ENCODE data around the gene SLN. TPM values are rescaled to one million over a fixed set of nuclear protein-coding genes. Genes with fewer than 3 reads are reported as not detected.

The SLN gene
- total and polyA plus RNA-seq, 9 of the 15 experiments (the other 6 are each of a cell fraction or from before 2014, with no cell fraction given), result not detected

- Histone ChIP-seq H3K4me2 (ENCODE audit: insufficient read depth, low read length) (no peak overlapping the region), H4K20me1 (replicated peaks; ENCODE audit: control insufficient read depth, insufficient read depth, low read length) (no peaks in the 10 kb centered on the region), H3K79me2 (ENCODE audit: control insufficient read depth, insufficient read depth, low read length) (no peaks in the 10 kb centered on the region), H3K4me3 (no peak overlapping the region), H3K9me3 (replicated peaks; ENCODE audit: control insufficient read depth, insufficient read depth, low read depth, low read length) (no peaks in the 10 kb centered on the region), H3K9ac (ENCODE audit: insufficient read depth in 1 of 2, low read depth in 2 of 2, low read length in 2 of 2) (no peak overlapping the region), H3K9me1 (ENCODE audit: control insufficient read depth, insufficient read depth, low read length) (no peaks in the 10 kb centered on the region), H2AFZ (ENCODE audit: low read depth, low read length) (no peak overlapping the region), H3K27me3 (ENCODE audit: control insufficient read depth in 2 of 2, insufficient read depth in 2 of 2, low read length in 2 of 2) (peaks cover 7 to 8% of the 10 kb centered on the region in 2 experiments; a peak in 4 of 5 replicates), H3K36me3 (ENCODE audit: control insufficient read depth, insufficient read depth, low read length) (no peaks in the 10 kb centered on the region), H3K4me1 (replicated peaks in 1 of 2; ENCODE audit: control insufficient read depth in 2 of 2, insufficient read depth in 2 of 2, low read length in 2 of 2) (no peaks in the 10 kb centered on the region), H3K27ac (ENCODE audit: extremely low read depth, low read depth, low read length) (no peak overlapping the region)
- intact Hi-C loops (cut with micrococcal nuclease) (no loop called here), in situ Hi-C loops (cut with MboI) (no loop called here)
- ATAC-seq (no peak), DNase-seq (ENCODE audit: extremely low read depth in 1 of 4, low spot score in 3 of 4) (no peak), FAIRE-seq (no peak)
- ChIA-PET CTCF (ENCODE audit: low intra/inter-chr PET ratio) (no interaction called here), POLR2A (no interaction called here)
- no TSS peak for BruUV-seq (replicated peaks)
- WGBS (ENCODE audit: insufficient coverage, low coverage, missing lambda C conversion rate), result 0% methylated on average over 1 of the region's 1 CpG
- TF ChIP-seq SIX5 (IDR thresholded peaks at IDR 0.05; ENCODE audit: borderline replicate concordance in 1 of 2, insufficient read depth in 1 of 2, low read depth in 1 of 2, low read length in 2 of 2) (no peak), EGR1 (conservative IDR thresholded peaks at IDR 0.05) (no peak), SPI1 (IDR thresholded peaks at IDR 0.05; ENCODE audit: borderline replicate concordance, low read depth, low read length) (no peak), E2F5 (CRISPR knock-in tag; IDR thresholded peaks at IDR 0.05) (no peak), MBD2 (IDR thresholded peaks at IDR 0.05; ENCODE audit: borderline replicate concordance, low read depth) (no peak), KAT2B (IDR thresholded peaks at IDR 0.05; ENCODE audit: low read depth, low read length) (no peak), RCOR1 (IDR thresholded peaks at IDR 0.05; ENCODE audit: borderline replicate concordance in 1 of 2, low read depth in 2 of 2, low read length in 2 of 2) (no peak), ZBTB34 (CRISPR knock-in tag; IDR thresholded peaks at IDR 0.05) (no peak), COPS2 (conservative IDR thresholded peaks at IDR 0.05) (no peak), NFE2 (IDR thresholded peaks at IDR 0.05; ENCODE audit: low read depth) (no peak), EWSR1 (IDR thresholded peaks at IDR 0.05; ENCODE audit: borderline replicate concordance, low read depth, partially characterized antibody) (no peak), SMAD4 (CRISPR knock-in tag; conservative IDR thresholded peaks at IDR 0.05) (no peak), ZNF76 (CRISPR knock-in tag; IDR thresholded peaks at IDR 0.05; ENCODE audit: borderline replicate concordance) (no peak), ZNF512 (tag; IDR thresholded peaks at IDR 0.05) (no peak), RNF219 (CRISPR knock-in tag; IDR thresholded peaks at IDR 0.05) (no peak)
- TF ChIP-seq, protein P1, sequence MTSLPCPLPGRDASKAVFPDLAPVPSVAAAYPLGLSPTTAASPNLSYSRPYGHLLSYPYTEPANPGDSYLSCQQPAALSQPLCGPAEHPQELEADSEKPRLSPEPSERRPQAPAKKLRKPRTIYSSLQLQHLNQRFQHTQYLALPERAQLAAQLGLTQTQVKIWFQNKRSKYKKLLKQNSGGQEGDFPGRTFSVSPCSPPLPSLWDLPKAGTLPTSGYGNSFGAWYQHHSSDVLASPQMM (CRISPR knock-in tag; IDR thresholded peaks at IDR 0.05), result no peak
Measured at GRCh38 chr11:107736546-107736945, 24.7 kb upstream of the SLN start.
